ENCODE data around the gene TADA2A.

The TADA2A gene

DNA sequence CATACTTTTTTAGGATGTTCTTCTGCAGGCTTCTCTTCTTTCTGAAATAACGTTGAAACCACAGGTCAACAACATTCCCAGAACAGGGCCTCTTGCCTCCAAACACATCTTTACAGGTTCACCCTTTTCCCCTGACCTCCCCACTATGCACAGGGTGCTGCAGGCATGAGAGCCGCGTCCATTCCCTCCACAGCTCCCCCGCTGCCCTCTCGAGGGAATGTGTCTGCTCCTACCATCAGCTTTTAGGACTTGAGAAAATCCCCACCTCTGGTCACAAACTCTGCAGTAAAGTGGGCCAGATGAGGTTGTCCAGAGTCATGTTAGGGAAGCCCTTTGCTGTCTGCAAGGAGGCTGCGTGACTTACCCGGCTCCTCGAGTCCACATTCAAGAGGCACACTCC is 113.5 kb downstream of the TADA2A start:
- no peak overlapping the region for H3K4me3 ChIP-seq (ENCODE audit: low read length)
- TF ChIP-seq, protein P1, sequence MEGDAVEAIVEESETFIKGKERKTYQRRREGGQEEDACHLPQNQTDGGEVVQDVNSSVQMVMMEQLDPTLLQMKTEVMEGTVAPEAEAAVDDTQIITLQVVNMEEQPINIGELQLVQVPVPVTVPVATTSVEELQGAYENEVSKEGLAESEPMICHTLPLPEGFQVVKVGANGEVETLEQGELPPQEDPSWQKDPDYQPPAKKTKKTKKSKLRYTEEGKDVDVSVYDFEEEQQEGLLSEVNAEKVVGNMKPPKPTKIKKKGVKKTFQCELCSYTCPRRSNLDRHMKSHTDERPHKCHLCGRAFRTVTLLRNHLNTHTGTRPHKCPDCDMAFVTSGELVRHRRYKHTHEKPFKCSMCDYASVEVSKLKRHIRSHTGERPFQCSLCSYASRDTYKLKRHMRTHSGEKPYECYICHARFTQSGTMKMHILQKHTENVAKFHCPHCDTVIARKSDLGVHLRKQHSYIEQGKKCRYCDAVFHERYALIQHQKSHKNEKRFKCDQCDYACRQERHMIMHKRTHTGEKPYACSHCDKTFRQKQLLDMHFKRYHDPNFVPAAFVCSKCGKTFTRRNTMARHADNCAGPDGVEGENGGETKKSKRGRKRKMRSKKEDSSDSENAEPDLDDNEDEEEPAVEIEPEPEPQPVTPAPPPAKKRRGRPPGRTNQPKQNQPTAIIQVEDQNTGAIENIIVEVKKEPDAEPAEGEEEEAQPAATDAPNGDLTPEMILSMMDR (IDR thresholded peaks at IDR 0.05; ENCODE audit: insufficient read depth, low read depth, low read length, missing control alignments): no peak
- DNase-seq (ENCODE audit: low read depth): no peak

DNA sequence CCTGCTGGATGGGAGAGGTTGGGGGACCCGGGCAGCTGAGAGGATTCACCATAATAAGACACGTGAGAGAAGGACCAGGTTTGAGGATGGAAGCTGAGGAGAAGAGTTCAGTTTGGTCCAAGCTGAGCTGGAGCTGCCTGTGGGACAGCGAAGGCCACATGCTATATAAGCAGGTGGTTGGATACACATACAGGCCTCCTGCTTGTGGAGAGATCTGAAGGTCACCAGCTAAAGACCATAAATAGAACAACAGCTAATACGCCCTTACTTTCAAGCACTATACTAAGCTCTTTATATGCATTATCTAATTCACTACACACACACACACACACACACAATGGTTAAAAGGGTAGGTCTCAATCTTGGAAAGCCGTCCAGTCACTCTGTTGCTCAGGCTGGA is 115.1 kb downstream of the TADA2A start:
- H3K4me3 ChIP-seq (ENCODE audit: low read length): no peak overlapping the region
- TF ChIP-seq, protein P1 (IDR thresholded peaks at IDR 0.05; ENCODE audit: insufficient read depth, low read depth, low read length, missing control alignments): no peak
- no peak for DNase-seq (ENCODE audit: low read depth)

DNA sequence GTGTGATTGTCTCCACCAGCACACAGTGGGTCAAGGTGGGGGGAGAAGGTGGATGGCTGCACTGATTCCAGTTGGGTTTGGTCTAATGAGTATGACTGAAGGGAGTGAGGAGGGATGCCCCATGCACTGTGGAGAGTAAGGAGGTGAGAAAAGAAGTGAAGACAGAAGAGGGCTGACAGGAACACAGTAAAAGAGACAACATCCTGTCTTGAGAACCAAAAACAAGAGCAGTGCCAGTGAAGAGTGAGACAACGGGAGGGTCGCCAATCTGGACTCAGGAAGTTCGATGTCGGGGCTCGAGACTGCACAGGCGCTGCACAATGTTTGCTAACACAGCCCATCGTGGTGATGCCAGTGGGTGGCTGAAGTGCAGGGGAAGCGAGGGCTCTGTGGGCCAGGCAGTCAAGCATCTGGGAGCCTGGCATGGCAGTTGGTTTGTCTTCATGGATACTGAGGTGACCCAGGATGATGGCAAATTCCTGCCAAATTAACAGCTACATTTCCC is 117.1 kb downstream of the TADA2A start:
- DNase-seq (ENCODE audit: low read depth): no peak
- TF ChIP-seq, protein P1 (IDR thresholded peaks at IDR 0.05; ENCODE audit: insufficient read depth, low read depth, low read length, missing control alignments): no peak
- no peak overlapping the region for H3K4me3 ChIP-seq (ENCODE audit: low read length)

DNA sequence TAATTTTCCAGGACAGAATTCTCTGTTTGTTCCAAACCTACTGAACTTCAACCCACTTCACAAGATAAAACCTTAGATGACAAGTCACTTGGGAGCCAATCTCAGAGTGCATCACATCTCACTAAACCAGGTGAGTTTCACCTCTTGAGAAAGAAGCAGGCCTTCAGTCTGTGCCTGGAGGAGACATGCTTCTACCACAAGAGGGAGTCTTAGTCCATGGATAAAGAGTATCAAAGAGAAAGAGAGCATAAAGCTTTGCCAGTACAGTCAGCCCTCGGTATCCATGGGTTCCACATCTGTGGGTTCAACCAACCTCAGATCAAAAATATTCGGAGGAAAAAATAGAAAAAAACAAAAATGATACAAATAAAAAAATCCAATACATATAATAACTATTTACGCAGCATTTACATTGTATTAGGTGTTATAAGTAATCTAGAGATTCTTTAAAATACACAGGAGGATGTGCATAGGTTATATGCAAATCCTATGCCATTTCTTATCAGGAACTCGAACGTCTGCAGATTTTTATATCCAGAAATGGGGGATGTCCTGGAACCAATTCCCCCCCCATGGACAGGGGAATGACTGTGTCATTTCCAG is 120.7 kb downstream of the TADA2A start:
- no peak overlapping the region for H3K4me3 ChIP-seq (ENCODE audit: low read length)
- peak; percentile 79 for DNase-seq (ENCODE audit: low read depth)
- TF ChIP-seq, protein P1 (IDR thresholded peaks at IDR 0.05; ENCODE audit: insufficient read depth, low read depth, low read length, missing control alignments): peak; percentile 94
